GM19043 (cell line): ENCODE data around the gene DDTL.
"Not testable (repeated sequence)": the region's sequence is repeated elsewhere in the genome, so short reads cannot be mapped to it uniquely, and the experiment has no call there.

ENCODE experiments used
- ATAC-seq: cut with Tn5 transposase; IDR thresholded peaks from one replicate; pipeline ENCODE4 v1.9.1; 2021; ENCODE audit warnings: low read depth; ENCODE audit not compliant: unreplicated experiment

The DDTL gene

GRCh38 chr22:23969071-23969470 is 2.4 kb downstream of the DDTL start:
- ATAC-seq = no peak

- ATAC-seq = no peak
These were observed 3.5 kb downstream of the DDTL start for GRCh38 chr22:23970201-23970641.

- no peak for ATAC-seq
These were observed 4.3 kb downstream of the DDTL start for GRCh38 chr22:23970816-23971486.

- ATAC-seq = not testable (repeated sequence)
These were observed 5.2 kb downstream of the DDTL start for GRCh38 chr22:23971927-23972326.

GRCh38 chr22:23974345-23974744 is 7.7 kb downstream of the DDTL start, which contains the start of gene DDT:
DDT (minus strand) TSS chr22:23974441; CDS start chr22:23974414, 27 bp downstream.
- peak; percentile 93 for ATAC-seq

- ATAC-seq = not testable (repeated sequence)
These were observed 8.2 kb downstream of the DDTL start for GRCh38 chr22:23974836-23975352.

GRCh38 chr22:23977304-23977703 is 10.6 kb downstream of the DDTL start:
- not testable (repeated sequence) for ATAC-seq

GRCh38 chr22:23979557-23980240 is 13.0 kb downstream of the DDTL start, which contains the start of gene GSTT2:
GSTT2 (plus strand) TSS chr22:23980134.
- ATAC-seq = not testable (repeated sequence)

- ATAC-seq = not testable (repeated sequence)
These were observed 13.9 kb downstream of the DDTL start for GRCh38 chr22:23980567-23980966.

GRCh38 chr22:23984430-23984829 is 17.7 kb downstream of the DDTL start:
- ATAC-seq = no peak

- ATAC-seq = not testable (repeated sequence)
These were observed 19.4 kb downstream of the DDTL start for GRCh38 chr22:23986089-23986488.

- ATAC-seq = not testable (repeated sequence)
These were observed 20.0 kb downstream of the DDTL start for GRCh38 chr22:23986538-23987178.

GRCh38 chr22:23989583-23990244 is 23.0 kb downstream of the DDTL start:
- ATAC-seq = not testable (repeated sequence)

GRCh38 chr22:23993080-23993479 is 26.4 kb downstream of the DDTL start:
- ATAC-seq = not testable (repeated sequence)

GRCh38 chr22:23993581-23994177 is 27.0 kb downstream of the DDTL start:
- ATAC-seq = not testable (repeated sequence)

GRCh38 chr22:23997092-23997491 is 30.4 kb downstream of the DDTL start:
- ATAC-seq = no peak

GRCh38 chr22:23999779-24000178 is 33.1 kb downstream of the DDTL start:
- not testable (repeated sequence) for ATAC-seq

GRCh38 chr22:24001314-24001713 is 34.6 kb downstream of the DDTL start:
- ATAC-seq = no peak

- no peak for ATAC-seq
These were observed 35.6 kb downstream of the DDTL start for GRCh38 chr22:24002272-24002671.

GRCh38 chr22:24002851-24003250 is 36.2 kb downstream of the DDTL start:
- no peak for ATAC-seq
